Measurements from ENCODE around the gene COL15A1.

The COL15A1 gene

GRCh38 chr9:98955259-98955658 lies 11.6 kb downstream of the COL15A1 start:
- TF ChIP-seq MYC (IDR thresholded peaks at IDR 0.05; ENCODE audit: low read depth, low read length) (no peak), MAX (IDR thresholded peaks at IDR 0.05; ENCODE audit: low read depth, low read length) (no peak), POLR2A (IDR thresholded peaks at IDR 0.05; ENCODE audit: extremely low read depth, insufficient read length) (no peak)
- TF ChIP-seq, protein P1, sequence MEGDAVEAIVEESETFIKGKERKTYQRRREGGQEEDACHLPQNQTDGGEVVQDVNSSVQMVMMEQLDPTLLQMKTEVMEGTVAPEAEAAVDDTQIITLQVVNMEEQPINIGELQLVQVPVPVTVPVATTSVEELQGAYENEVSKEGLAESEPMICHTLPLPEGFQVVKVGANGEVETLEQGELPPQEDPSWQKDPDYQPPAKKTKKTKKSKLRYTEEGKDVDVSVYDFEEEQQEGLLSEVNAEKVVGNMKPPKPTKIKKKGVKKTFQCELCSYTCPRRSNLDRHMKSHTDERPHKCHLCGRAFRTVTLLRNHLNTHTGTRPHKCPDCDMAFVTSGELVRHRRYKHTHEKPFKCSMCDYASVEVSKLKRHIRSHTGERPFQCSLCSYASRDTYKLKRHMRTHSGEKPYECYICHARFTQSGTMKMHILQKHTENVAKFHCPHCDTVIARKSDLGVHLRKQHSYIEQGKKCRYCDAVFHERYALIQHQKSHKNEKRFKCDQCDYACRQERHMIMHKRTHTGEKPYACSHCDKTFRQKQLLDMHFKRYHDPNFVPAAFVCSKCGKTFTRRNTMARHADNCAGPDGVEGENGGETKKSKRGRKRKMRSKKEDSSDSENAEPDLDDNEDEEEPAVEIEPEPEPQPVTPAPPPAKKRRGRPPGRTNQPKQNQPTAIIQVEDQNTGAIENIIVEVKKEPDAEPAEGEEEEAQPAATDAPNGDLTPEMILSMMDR (IDR thresholded peaks at IDR 0.05; ENCODE audit: low read depth, low read length) = no peak
- no peak overlapping the region for H3K4me3 ChIP-seq (ENCODE audit: low read depth, low read length)
- DNase-seq (ENCODE audit: low read depth) = no peak

- TF ChIP-seq POLR2A (IDR thresholded peaks at IDR 0.05; ENCODE audit: extremely low read depth, insufficient read length) (no peak), MYC (IDR thresholded peaks at IDR 0.05; ENCODE audit: low read depth, low read length) (no peak), MAX (IDR thresholded peaks at IDR 0.05; ENCODE audit: low read depth, low read length) (no peak)
- TF ChIP-seq, protein P1 (IDR thresholded peaks at IDR 0.05; ENCODE audit: low read depth, low read length) = no peak
- H3K4me3 ChIP-seq (ENCODE audit: low read depth, low read length) = no peak overlapping the region
- no peak for DNase-seq (ENCODE audit: low read depth)
Measured at GRCh38 chr9:98957826-98958225, 14.1 kb downstream of the COL15A1 start.

DNA sequence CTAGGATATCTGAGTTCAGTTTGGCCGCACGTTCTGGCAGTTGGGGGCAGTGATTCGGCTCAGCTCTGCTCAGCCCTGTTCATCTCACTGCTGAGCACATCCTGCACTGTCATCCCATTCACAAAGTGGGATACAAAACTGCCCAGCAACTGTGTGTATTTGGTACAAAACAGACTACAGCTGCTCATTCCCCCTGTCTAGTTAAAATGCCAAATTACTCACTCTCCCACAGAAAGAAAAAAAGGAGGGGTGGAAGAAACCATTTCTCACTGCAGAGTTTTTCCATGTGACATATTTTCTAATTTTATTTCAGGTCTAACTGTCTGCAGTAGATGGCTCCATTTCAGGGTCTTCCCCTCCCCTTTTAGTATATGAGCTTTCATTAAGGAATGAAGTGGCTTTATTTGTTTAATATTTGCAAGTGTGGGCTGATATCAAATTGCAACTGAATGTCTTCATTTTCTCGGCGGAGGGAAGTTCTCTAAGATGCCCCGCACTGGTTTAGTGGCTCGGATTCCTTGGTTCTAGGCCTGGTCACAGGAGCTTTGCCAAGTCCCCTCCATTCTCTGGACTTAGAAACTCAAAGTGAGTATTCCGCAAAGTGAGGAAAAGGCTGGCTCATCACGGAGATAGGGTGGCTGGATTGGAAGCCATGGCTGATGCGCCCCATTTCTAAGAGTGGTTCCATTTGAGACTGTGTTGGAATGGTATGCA lies 14.7 kb downstream of the COL15A1 start:
- DNase-seq (ENCODE audit: low read depth) = no peak
- TF ChIP-seq MAX (IDR thresholded peaks at IDR 0.05; ENCODE audit: low read depth, low read length) (no peak), POLR2A (IDR thresholded peaks at IDR 0.05; ENCODE audit: extremely low read depth, insufficient read length) (no peak), MYC (IDR thresholded peaks at IDR 0.05; ENCODE audit: low read depth, low read length) (no peak)
- TF ChIP-seq, protein P1 (IDR thresholded peaks at IDR 0.05; ENCODE audit: low read depth, low read length) = no peak
- H3K4me3 ChIP-seq (ENCODE audit: low read depth, low read length) = no peak overlapping the region

DNA sequence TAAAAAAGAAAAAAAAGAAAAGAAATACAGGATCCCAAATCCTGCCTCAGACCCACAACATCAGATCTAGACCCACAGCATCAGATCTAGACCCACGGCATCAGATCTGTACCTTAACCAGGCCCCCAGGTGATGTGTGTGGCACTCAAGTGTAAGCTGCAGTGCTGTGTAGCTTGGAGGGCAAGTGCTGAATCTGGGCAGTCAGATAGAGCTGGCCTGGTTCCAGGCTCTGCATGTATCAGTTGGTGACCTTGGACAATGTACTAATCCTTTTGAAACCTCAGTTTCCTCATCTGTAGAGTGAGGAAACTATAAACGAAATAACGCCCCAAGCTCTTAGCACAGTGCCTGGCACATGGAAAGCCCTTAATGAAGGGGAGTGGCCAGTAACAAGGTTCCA lies 16.7 kb downstream of the COL15A1 start:
- DNase-seq (ENCODE audit: low read depth) = no peak
- TF ChIP-seq, protein P1 (IDR thresholded peaks at IDR 0.05; ENCODE audit: low read depth, low read length) = no peak
- TF ChIP-seq MAX (IDR thresholded peaks at IDR 0.05; ENCODE audit: low read depth, low read length) = no peak
- H3K4me3 ChIP-seq (ENCODE audit: low read depth, low read length) = no peak overlapping the region

GRCh38 chr9:98961513-98962180 lies 17.9 kb downstream of the COL15A1 start:
- TF ChIP-seq MYC (IDR thresholded peaks at IDR 0.05; ENCODE audit: low read depth, low read length) (no peak), MAX (IDR thresholded peaks at IDR 0.05; ENCODE audit: low read depth, low read length) (no peak), POLR2A (IDR thresholded peaks at IDR 0.05; ENCODE audit: extremely low read depth, insufficient read length) (no peak)
- TF ChIP-seq, protein P1 (IDR thresholded peaks at IDR 0.05; ENCODE audit: low read depth, low read length) = no peak
- no peak for DNase-seq (ENCODE audit: low read depth)
- no peak overlapping the region for H3K4me3 ChIP-seq (ENCODE audit: low read depth, low read length)
